Adrenal gland (tissue), 12 donors: ENCODE data around the gene WNT4. TPM values are rescaled to one million over a fixed set of nuclear protein-coding genes. Genes with fewer than 3 reads are reported as not detected.

Experiments
- DNase-seq, 7 donors: peaks; one replicate each; pipeline ENCODE4 v3.0.0-alpha.2; 2019 to 2020
- H3K27ac ChIP-seq, 5 donors: fragments of 200-600 bp; sonication (generic) in 4 of 5; 1 replicate in 3 of 5; 2 replicates in 2 of 5; pipeline versions ENCODE4 v1.5.1 to v1.8.0; 2016 to 2020; ENCODE audit warnings: mild to moderate bottlenecking in 1 of 5
- H3K27me3 ChIP-seq: fragments of 200-600 bp; 2 replicates; pipeline ENCODE4 v1.8.0; 2021
- H3K36me3 ChIP-seq, 2 donors: fragments of 200-600 bp; replicated peaks in 1 of 2; 1 replicate in 1 of 2; 2 replicates in 1 of 2; pipeline versions ENCODE4 v1.5.1 to v1.8.0; 2018 to 2022
- H3K4me1 ChIP-seq, 2 donors: fragments of 200-600 bp; replicated peaks in 1 of 2; 1 replicate in 1 of 2; 2 replicates in 1 of 2; pipeline versions ENCODE4 v1.5.1 to v1.8.0; 2018 to 2021
- H3K4me3 ChIP-seq, 4 donors: fragments of 200-600 bp; sonication (generic) in 3 of 4; one replicate each; pipeline ENCODE4 v1.5.1; 2016 to 2018
- H3K9me3 ChIP-seq, 3 donors: fragments of 200-600 bp; sonication (generic) in 1 of 3; replicated peaks in 1 of 3; 1 replicate in 2 of 3; 2 replicates in 1 of 3; pipeline versions ENCODE4 v1.5.1 to v1.8.0; 2016 to 2021
- POLR2A ChIP-seq, 2 donors: fragments of 450-650 bp; IDR thresholded peaks; one replicate each; pipeline ENCODE4 v1.6.1; 2017; ENCODE audit warnings: antibody characterized with exemption in 2 of 2, mild to moderate bottlenecking in 2 of 2, moderate library complexity in 1 of 2
- whole genome bisulfite sequencing, 4 donors: extraction: QIAGEN DNeasy Blood & Tissue Kit in 2 of 4; methylation state at CpG; one replicate each; pipeline versions ENCODE4 v1.1.5 to v1.1.7; 2013 to 2017; 5-methylcytosine and 5-hydroxymethylcytosine counted together
- intact Hi-C, 2 donors: fragments of 100-400 bp; cut with DNase I; formaldehyde crosslinking; loops; one replicate each; pipeline versions ENCODE4 v1.14.1 to v1.15.0; 2022 to 2023
- polyA plus RNA-seq, 3 donors: library from polyadenylated mRNA; stranded (reverse); fragments of 200-250 nt in 2 of 3; fragments of 350-450 nt in 1 of 3; fragmentation: Illumina TruSeq in 1 of 3; extraction: RNeasy Lipid Tissue Mini Kit (QIAGEN cat#74804) in 1 of 3; gene quantifications; one replicate each; pipeline ENCODE4 v1.2.3, GENCODE V29; 2013 to 2014
- total RNA-seq, 9 donors: library from RNA; depleted of rRNA in 4 of 9; stranded (reverse); fragments of >200 nt in 4 of 9; fragments of 120-200 nt in 1 of 9; fragmentation: NEBNext Ultra II Directional in 1 of 9; extraction: Animal tissue kit (Norgen Biotek cat#: 25700) in 1 of 9; gene quantifications; one replicate each; pipeline versions ENCODE4 v1.1.0 to v1.2.4, GENCODE V29; 2013 to 2023
- TF ChIP-seq, protein P1 (sequence below), 6 experiments: fragments of 450-650 bp in 4 of 6; fragments of 200-600 bp in 2 of 6; sonication (generic) in 1 of 6; IDR thresholded peaks; 1 replicate in 5 of 6; 2 replicates in 1 of 6; pipeline versions ENCODE4 v1.5.1 to v1.8.0; 2016 to 2021; ENCODE audit warnings: antibody characterized with exemption in 6 of 6, mild to moderate bottlenecking in 2 of 6, moderate library complexity in 1 of 6
- donor health status: healthy with polysubstance abuse.
- donor health status: Bipolar disorder and iron deficiency.
- donor health status: DM: yes; HTN: yes; CAD: no.
- donor health status: DM: no; HTN: no; CAD: no.
- donor health status: DM: no; HTN: no; CAD: no.
- donor health status: DM: yes; HTN: yes; CAD: no.

WNT4 gene
- total and polyA plus RNA-seq, 12 donors, result 2.3 to 39.6 (median 5.9) TPM

GRCh38 chr1:22164841-22165808, 22.2 kb upstream of the WNT4 start:
- no peaks in the 10 kb centered on the region for H3K27me3 ChIP-seq
- WGBS, 4 donors, result 88 to 91% (median 91%) methylated on average over 14 of the region's 14 CpGs

GRCh38 chr1:22163564-22163963, 20.7 kb upstream of the WNT4 start:
- H3K9me3 ChIP-seq, result no peaks in the 10 kb centered on the region
- 78 to 90% (median 85%) methylated on average over 6 of the region's 6 CpGs for WGBS, 4 donors
- intact Hi-C loops, result no loop called here
- no peaks in the 10 kb centered on the region for H3K36me3 ChIP-seq
- no peak overlapping the region for H3K4me3 ChIP-seq
- H3K27ac ChIP-seq, result no peak overlapping the region
- H3K27me3 ChIP-seq, result no peaks in the 10 kb centered on the region
- DNase-seq, result no peak
- no peaks in the 10 kb centered on the region for H3K4me1 ChIP-seq
- TF ChIP-seq, protein P1, sequence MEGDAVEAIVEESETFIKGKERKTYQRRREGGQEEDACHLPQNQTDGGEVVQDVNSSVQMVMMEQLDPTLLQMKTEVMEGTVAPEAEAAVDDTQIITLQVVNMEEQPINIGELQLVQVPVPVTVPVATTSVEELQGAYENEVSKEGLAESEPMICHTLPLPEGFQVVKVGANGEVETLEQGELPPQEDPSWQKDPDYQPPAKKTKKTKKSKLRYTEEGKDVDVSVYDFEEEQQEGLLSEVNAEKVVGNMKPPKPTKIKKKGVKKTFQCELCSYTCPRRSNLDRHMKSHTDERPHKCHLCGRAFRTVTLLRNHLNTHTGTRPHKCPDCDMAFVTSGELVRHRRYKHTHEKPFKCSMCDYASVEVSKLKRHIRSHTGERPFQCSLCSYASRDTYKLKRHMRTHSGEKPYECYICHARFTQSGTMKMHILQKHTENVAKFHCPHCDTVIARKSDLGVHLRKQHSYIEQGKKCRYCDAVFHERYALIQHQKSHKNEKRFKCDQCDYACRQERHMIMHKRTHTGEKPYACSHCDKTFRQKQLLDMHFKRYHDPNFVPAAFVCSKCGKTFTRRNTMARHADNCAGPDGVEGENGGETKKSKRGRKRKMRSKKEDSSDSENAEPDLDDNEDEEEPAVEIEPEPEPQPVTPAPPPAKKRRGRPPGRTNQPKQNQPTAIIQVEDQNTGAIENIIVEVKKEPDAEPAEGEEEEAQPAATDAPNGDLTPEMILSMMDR (IDR thresholded peaks at IDR 0.05), result no peak
- no peak for TF ChIP-seq POLR2A (IDR thresholded peaks at IDR 0.05)

More at GRCh38 chr1:22164841-22165808, 22.2 kb upstream of the WNT4 start:
- Histone ChIP-seq H3K27ac (no peak overlapping the region), H3K9me3 (no peaks in the 10 kb centered on the region), H3K4me1 (no peaks in the 10 kb centered on the region), H3K36me3 (no peaks in the 10 kb centered on the region), H3K4me3 (no peak overlapping the region)
- no peak for DNase-seq
- no peak for TF ChIP-seq POLR2A (IDR thresholded peaks at IDR 0.05)
- TF ChIP-seq, protein P1 (IDR thresholded peaks at IDR 0.05), result no peak
- intact Hi-C loops, result no loop called here

DNA sequence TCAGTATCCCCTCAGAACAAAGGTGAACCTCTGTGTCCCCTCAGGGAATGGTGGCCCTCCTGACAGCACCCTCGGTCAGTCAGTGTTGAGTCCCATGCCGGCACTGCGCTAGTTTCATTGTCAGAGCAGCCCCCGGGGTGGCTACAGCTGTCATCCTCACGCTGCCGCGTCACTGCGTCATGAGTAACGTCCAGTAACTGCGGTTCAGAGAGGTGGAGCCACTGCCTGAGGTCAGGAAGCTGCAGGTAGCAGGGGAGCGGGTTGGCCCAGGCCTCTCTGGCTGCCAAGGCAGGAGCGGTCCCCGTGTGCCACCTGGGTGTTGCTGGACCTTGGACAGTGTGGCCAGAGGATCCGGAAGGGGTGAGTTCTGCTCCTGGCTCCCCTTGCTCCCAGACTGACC, 20.2 kb upstream of the WNT4 start:
- no peak for DNase-seq
- Histone ChIP-seq H3K27me3 (no peaks in the 10 kb centered on the region), H3K27ac (no peak overlapping the region), H3K4me3 (no peak overlapping the region), H3K9me3 (no peaks in the 10 kb centered on the region), H3K36me3 (no peaks in the 10 kb centered on the region), H3K4me1 (no peaks in the 10 kb centered on the region)
- intact Hi-C loops, result no loop called here
- TF ChIP-seq POLR2A (IDR thresholded peaks at IDR 0.05), result no peak
- TF ChIP-seq, protein P1 (IDR thresholded peaks at IDR 0.05), result no peak
- WGBS, 4 donors, result 86 to 90% (median 88%) methylated on average over 10 to 14 of the region's 14 CpGs

GRCh38 chr1:22159891-22160290, 17.0 kb upstream of the WNT4 start:
- H3K4me1 ChIP-seq, result no peaks in the 10 kb centered on the region
- DNase-seq, result no peak
- no peaks in the 10 kb centered on the region for H3K9me3 ChIP-seq
- no peak overlapping the region for H3K4me3 ChIP-seq
- intact Hi-C loops, result no loop called here
- H3K27ac ChIP-seq, result no peak overlapping the region
- H3K36me3 ChIP-seq, result no peaks in the 10 kb centered on the region
- TF ChIP-seq, protein P1 (IDR thresholded peaks at IDR 0.05), result no peak
- TF ChIP-seq POLR2A (IDR thresholded peaks at IDR 0.05), result no peak
- no peaks in the 10 kb centered on the region for H3K27me3 ChIP-seq
- 87 to 93% (median 89%) methylated on average over 11 to 17 of the region's 17 CpGs for WGBS, 4 donors
